Prostate gland (tissue), 2 donors: ENCODE results near the gene TIAM2.

Experiments
- POLR2A ChIP-seq: fragments of 450-650 bp; IDR thresholded peaks from one replicate; pipeline ENCODE4 v1.6.1; 2016; ENCODE audit warnings: antibody characterized with exemption, mild to moderate bottlenecking
- POLR2AphosphoS5 ChIP-seq: sonication (generic); formaldehyde crosslinking; IDR thresholded peaks from one replicate; pipeline ENCODE4 v1.6.1; 2017; ENCODE audit warnings: antibody characterized with exemption
- TF ChIP-seq, protein P1 (sequence below), 4 experiments: fragments of 200-600 bp in 2 of 4; fragments of 450-650 bp in 2 of 4; sonication (generic) in 2 of 4; IDR thresholded peaks; 1 replicate in 3 of 4; 2 replicates in 1 of 4; pipeline ENCODE4 v1.5.1; 2016 to 2019; ENCODE audit warnings: antibody characterized with exemption in 4 of 4, mild to moderate bottlenecking in 2 of 4, moderate library complexity in 2 of 4

DNA sequence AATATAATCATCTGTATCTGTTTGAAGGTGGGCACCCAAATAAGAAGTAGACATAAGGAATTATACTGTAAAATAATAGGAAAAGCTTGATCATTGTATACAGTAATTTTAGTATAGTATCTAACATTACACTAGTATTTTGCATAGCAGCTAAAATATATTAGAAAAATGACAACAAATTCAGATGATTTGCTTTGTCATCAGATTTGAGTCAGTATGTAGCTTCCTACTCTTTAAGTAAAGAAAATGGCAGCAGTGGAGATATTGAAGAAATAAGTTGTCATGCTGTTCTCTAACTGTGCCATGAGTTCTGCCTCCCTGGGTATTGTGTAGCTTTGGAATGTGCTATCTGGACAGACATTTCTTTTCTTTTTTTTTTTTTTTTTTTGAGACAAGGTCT lies 74.4 kb downstream of the TIAM2 start:
- TF ChIP-seq POLR2AphosphoS5 (no peak), POLR2A (no peak)
- TF ChIP-seq, protein P1, sequence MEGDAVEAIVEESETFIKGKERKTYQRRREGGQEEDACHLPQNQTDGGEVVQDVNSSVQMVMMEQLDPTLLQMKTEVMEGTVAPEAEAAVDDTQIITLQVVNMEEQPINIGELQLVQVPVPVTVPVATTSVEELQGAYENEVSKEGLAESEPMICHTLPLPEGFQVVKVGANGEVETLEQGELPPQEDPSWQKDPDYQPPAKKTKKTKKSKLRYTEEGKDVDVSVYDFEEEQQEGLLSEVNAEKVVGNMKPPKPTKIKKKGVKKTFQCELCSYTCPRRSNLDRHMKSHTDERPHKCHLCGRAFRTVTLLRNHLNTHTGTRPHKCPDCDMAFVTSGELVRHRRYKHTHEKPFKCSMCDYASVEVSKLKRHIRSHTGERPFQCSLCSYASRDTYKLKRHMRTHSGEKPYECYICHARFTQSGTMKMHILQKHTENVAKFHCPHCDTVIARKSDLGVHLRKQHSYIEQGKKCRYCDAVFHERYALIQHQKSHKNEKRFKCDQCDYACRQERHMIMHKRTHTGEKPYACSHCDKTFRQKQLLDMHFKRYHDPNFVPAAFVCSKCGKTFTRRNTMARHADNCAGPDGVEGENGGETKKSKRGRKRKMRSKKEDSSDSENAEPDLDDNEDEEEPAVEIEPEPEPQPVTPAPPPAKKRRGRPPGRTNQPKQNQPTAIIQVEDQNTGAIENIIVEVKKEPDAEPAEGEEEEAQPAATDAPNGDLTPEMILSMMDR (IDR thresholded peaks at IDR 0.05): no peak
